MCF 10A (cell line): ENCODE results near the gene FGF21. TPM values are rescaled to one million over a fixed set of nuclear protein-coding genes. Genes with fewer than 3 reads are reported as not detected.

Experiments
- BruUV-seq: library from RNA; stranded (reverse); fragments of 400-500 nt; replicated peaks from 2 replicates; lab custom pipeline; 2021; lab: Mats Ljungman, UMichigan
- CTCF ChIA-PET: fragments of 300-600 bp; sonication (Branson Sonifier 250); formaldehyde crosslinking; extraction: SDS; loops from one replicate; lab custom pipeline; 2021; ENCODE audit warnings: antibody characterized with exemption, inconsistent platforms; lab: Yijun Ruan, JAX
- POLR2A ChIA-PET: fragments of 300-600, 350-650 bp; sonication (Branson Sonifier 250); formaldehyde crosslinking; extraction: SDS; loops from one replicate; lab custom pipeline; 2020; ENCODE audit warnings: antibody characterized with exemption, inconsistent platforms; lab: Yijun Ruan, JAX
- DNase-seq: peaks from one replicate; pipeline ENCODE4 v3.0.0-alpha.2; 2018; ENCODE audit not compliant: unreplicated experiment
- H3K27ac Mint-ChIP-seq: one replicate; pipeline ENCODE4 v1.8.0; 2022; ENCODE audit warnings: mild to moderate bottlenecking, low read depth, mixed read lengths; ENCODE audit not compliant: unreplicated experiment
- H3K27me3 Mint-ChIP-seq: one replicate; pipeline ENCODE4 v1.8.0; 2022; ENCODE audit warnings: mixed read lengths; ENCODE audit not compliant: insufficient read depth, unreplicated experiment
- H3K36me3 Mint-ChIP-seq: one replicate; pipeline ENCODE4 v1.8.0; 2022; ENCODE audit warnings: mild to moderate bottlenecking, moderate library complexity, mixed read lengths; ENCODE audit not compliant: insufficient read depth, unreplicated experiment
- H3K4me1 Mint-ChIP-seq: one replicate; pipeline ENCODE4 v1.8.0; 2022; ENCODE audit warnings: mixed read lengths; ENCODE audit not compliant: insufficient read depth, unreplicated experiment
- H3K4me3 Mint-ChIP-seq: one replicate; pipeline ENCODE4 v1.8.0; 2022; ENCODE audit warnings: mild to moderate bottlenecking, moderate library complexity, mixed read lengths; ENCODE audit not compliant: unreplicated experiment
- H3K9me3 Mint-ChIP-seq: one replicate; pipeline ENCODE4 v1.8.0; 2022; ENCODE audit warnings: mixed read lengths; ENCODE audit not compliant: unreplicated experiment
- CTCF ChIP-seq: fragments of 200-600 bp; IDR thresholded peaks from one replicate; pipeline ENCODE4 v1.8.0; 2022; ENCODE audit warnings: antibody characterized with exemption, mild to moderate bottlenecking; ENCODE audit not compliant: unreplicated experiment
- intact Hi-C: fragments of 100-400 bp; cut with micrococcal nuclease; formaldehyde crosslinking; loops from 2 replicates; pipeline ENCODE4 v1.14.1; 2022
- total RNA-seq: library from RNA; stranded (reverse); gene quantifications from 2 replicates; pipeline ENCODE4 v1.2.3, GENCODE V29; 2022

Gene FGF21
- total RNA-seq, 1 experiment from 2014 or later: 0.93 TPM

- Mint-ChIP-seq H3K9me3 (no peaks in the 10 kb centered on the region), H3K4me1 (peaks cover 26% of the 10 kb centered on the region), H3K4me3 (no peak overlapping the region), H3K36me3 (peaks cover 24% of the 10 kb centered on the region), H3K27ac (no peak overlapping the region), H3K27me3 (no peaks in the 10 kb centered on the region)
- intact Hi-C loops: no loop called here
- TF ChIP-seq CTCF: no peak
- no peak for DNase-seq
- BruUV-seq: no TSS peak
- POLR2A ChIA-PET: interaction anchor here (1.0 to 1.6 kb wide), 2 partner anchors 11 to 66 kb away, joined by 3 to 6 read pairs; partner anchors contain the start of gene PPP1R15A
- CTCF ChIA-PET: interaction anchor here (1.1 to 1.4 kb wide), 2 partner anchors 11 to 12 kb away, joined by 5 to 11 read pairs; no protein-coding TSS in a partner anchor
These were observed 51.1 kb downstream of the FGF21 start for GRCh38 chr19:48806518-48806817.

- H3K36me3 Mint-ChIP-seq: peaks cover 24% of the 10 kb centered on the region
These were observed 51.7 kb downstream of the FGF21 start for GRCh38 chr19:48806818-48807589.

GRCh38 chr19:48807590-48808308 lies 52.4 kb downstream of the FGF21 start:
- Mint-ChIP-seq H3K4me1 (peaks cover 33% of the 10 kb centered on the region), H3K4me3 (no peak overlapping the region), H3K27ac (no peak overlapping the region), H3K36me3 (peaks cover 24% of the 10 kb centered on the region), H3K27me3 (no peaks in the 10 kb centered on the region), H3K9me3 (no peaks in the 10 kb centered on the region)
- CTCF ChIA-PET: interaction anchor here (0.6 to 1.7 kb wide), 8 partner anchors 9 to 1955 kb away, joined by 3 to 11 read pairs (median 3); no protein-coding TSS in a partner anchor
- POLR2A ChIA-PET: interaction anchor here (0.6 to 4.4 kb wide), 5 partner anchors 13 to 257 kb away, joined by 3 to 32 read pairs (median 3); partner anchors contain the start of genes HSD17B14 and PPP1R15A
- no TSS peak for BruUV-seq
- TF ChIP-seq CTCF: no peak
- DNase-seq: no peak
- intact Hi-C loops: no loop called here

More at GRCh38 chr19:48806818-48807589, 51.7 kb downstream of the FGF21 start:
- DNase-seq: peak; percentile 56
- Mint-ChIP-seq H3K4me3 (no peak overlapping the region), H3K27ac (no peak overlapping the region), H3K27me3 (no peaks in the 10 kb centered on the region), H3K4me1 (peaks cover 26% of the 10 kb centered on the region), H3K9me3 (no peaks in the 10 kb centered on the region)
- BruUV-seq: no TSS peak
- ChIA-PET POLR2A (interaction anchor here (0.6 to 1.6 kb wide), 3 partner anchors 12 to 258 kb away, joined by 3 to 6 read pairs (median 3); partner anchors contain the start of gene PPP1R15A), CTCF (interaction anchor here (0.8 to 1.7 kb wide), 5 partner anchors 8 to 1954 kb away, joined by 3 to 11 read pairs (median 3); no protein-coding TSS in a partner anchor)
- intact Hi-C loops: no loop called here
- TF ChIP-seq CTCF: no peak

Other genes starting within 250 kb of the FGF21 start
- 0.37 and 0.47 TPM in 2 replicates for gene LMTK3, start 243.7 kb upstream of the FGF21 start, total RNA-seq
- not detected in 2 replicates for gene SULT2B1, start 203.4 kb upstream of the FGF21 start, total RNA-seq
- gene SPACA4, start 148.8 kb upstream of the FGF21 start, total RNA-seq: not detected in 2 replicates
- 0.89 and 2.8 TPM in 2 replicates for gene FAM83E, start 140.4 kb upstream of the FGF21 start, total RNA-seq
- 1,536 and 1,736 TPM in 2 replicates for gene RPL18, start 136.3 kb upstream of the FGF21 start, total RNA-seq
- gene SPHK2, start 136.0 kb upstream of the FGF21 start, total RNA-seq: 16.3 and 18.2 TPM in 2 replicates
- gene DBP, start 118.1 kb upstream of the FGF21 start, total RNA-seq: 0.25 and 0.56 TPM in 2 replicates
- 2.6 and 2.9 TPM in 2 replicates for gene CA11, start 109.3 kb upstream of the FGF21 start, total RNA-seq
- gene NTN5, start 82.5 kb upstream of the FGF21 start, total RNA-seq: 0.17 TPM in 1 of 2 replicates, not detected in the other
- gene FUT2, start 59.6 kb upstream of the FGF21 start, total RNA-seq: not detected in 2 replicates
- 0.22 and 0.65 TPM in 2 replicates for gene MAMSTR, start 35.8 kb upstream of the FGF21 start, total RNA-seq
- gene RASIP1, start 14.9 kb upstream of the FGF21 start, total RNA-seq: 1.9 and 3.0 TPM in 2 replicates
- gene IZUMO1, start 8.6 kb upstream of the FGF21 start, total RNA-seq: 3.5 and 4.2 TPM in 2 replicates
- gene FUT1, start 2.9 kb upstream of the FGF21 start, total RNA-seq: 10.5 and 14.7 TPM in 2 replicates
- gene BCAT2, start 55.5 kb downstream of the FGF21 start, total RNA-seq: 40.7 and 48.2 TPM in 2 replicates
- gene HSD17B14, start 81.0 kb downstream of the FGF21 start, total RNA-seq: 0.26 and 0.32 TPM in 2 replicates
- gene PLEKHA4, start 113.1 kb downstream of the FGF21 start, total RNA-seq: 10.1 and 11.9 TPM in 2 replicates
- gene PPP1R15A, start 116.9 kb downstream of the FGF21 start, total RNA-seq: 207 and 248 TPM in 2 replicates
- gene TULP2, start 143.2 kb downstream of the FGF21 start, total RNA-seq: not detected in 2 replicates
- gene NUCB1, start 144.8 kb downstream of the FGF21 start, total RNA-seq: 61.4 and 76.8 TPM in 2 replicates
- gene DHDH, start 178.2 kb downstream of the FGF21 start, total RNA-seq: not detected in 2 replicates
- gene BAX, start 199.4 kb downstream of the FGF21 start, total RNA-seq: 130 and 152 TPM in 2 replicates
- 275 and 390 TPM in 2 replicates for gene FTL, start 209.8 kb downstream of the FGF21 start, total RNA-seq
- gene GYS1, start 237.8 kb downstream of the FGF21 start, total RNA-seq: 29.7 and 42.7 TPM in 2 replicates
- 126 and 156 TPM in 2 replicates for gene RUVBL2, start 238.4 kb downstream of the FGF21 start, total RNA-seq